Epithelial cell of prostate (primary cell): ENCODE results near the gene FOXC1.

Source experiments
- DNase-seq: peaks from one replicate; pipeline ENCODE4 v3.0.0-alpha.2; 2011; ENCODE audit warnings: low read depth, low spot score
- H3K27ac ChIP-seq: fragments of 450-650 bp; 2 replicates; pipeline ENCODE4 v1.5.1; 2017; ENCODE audit warnings: mild to moderate bottlenecking

Gene FOXC1

GRCh38 chr6:1609648-1610496, at the start of gene FOXC1:
TSS of gene FOXC1 (plus strand) at chr6:1609915. CDS start at chr6:1610446, 531 bp downstream.
- peak within 1 kb of the TSS; percentile 92 for H3K27ac ChIP-seq
- DNase-seq, result peak; percentile 68

DNA sequence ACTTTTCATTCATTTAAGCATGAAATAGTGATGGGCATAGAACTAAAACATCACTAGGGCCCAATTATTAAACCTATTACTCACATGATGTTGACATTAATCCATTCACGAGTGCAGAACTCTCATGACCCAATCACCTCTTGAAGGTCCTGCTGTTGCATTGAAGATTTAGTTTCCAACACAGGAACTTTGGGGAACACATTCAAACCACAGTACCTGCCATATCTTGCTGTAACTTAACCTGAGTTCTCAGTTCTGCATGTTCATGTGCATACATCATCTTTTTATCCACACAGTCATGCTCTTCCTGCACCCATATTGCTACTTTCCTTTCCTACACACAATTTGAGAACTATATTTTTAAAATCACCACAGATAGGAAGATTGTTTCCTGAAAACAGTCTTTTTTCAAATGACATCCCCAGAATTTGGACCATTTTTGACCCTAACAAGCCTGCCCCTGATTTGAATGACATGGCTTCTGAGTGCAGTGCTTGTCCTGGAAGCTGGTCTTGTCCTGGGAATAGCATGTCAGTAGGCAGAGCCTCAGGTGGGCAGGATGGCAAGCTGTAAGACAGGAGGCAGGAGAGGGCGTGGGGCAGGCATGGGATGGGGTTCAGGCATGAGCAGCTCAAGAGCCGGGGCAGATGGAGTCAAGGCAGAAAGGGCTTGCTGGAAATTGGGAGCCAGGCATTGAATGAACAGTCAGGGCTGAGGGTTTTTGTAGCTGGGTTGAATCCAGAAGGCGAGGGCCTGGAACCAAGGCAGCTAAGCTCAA, 49.2 kb upstream of the FOXC1 start:
- H3K27ac ChIP-seq, result no peak overlapping the region
- DNase-seq, result peak; percentile 8

- DNase-seq, result no peak
- no peak overlapping the region for H3K27ac ChIP-seq
Observed at GRCh38 chr6:1561355-1561754, 48.4 kb upstream of the FOXC1 start.

DNA sequence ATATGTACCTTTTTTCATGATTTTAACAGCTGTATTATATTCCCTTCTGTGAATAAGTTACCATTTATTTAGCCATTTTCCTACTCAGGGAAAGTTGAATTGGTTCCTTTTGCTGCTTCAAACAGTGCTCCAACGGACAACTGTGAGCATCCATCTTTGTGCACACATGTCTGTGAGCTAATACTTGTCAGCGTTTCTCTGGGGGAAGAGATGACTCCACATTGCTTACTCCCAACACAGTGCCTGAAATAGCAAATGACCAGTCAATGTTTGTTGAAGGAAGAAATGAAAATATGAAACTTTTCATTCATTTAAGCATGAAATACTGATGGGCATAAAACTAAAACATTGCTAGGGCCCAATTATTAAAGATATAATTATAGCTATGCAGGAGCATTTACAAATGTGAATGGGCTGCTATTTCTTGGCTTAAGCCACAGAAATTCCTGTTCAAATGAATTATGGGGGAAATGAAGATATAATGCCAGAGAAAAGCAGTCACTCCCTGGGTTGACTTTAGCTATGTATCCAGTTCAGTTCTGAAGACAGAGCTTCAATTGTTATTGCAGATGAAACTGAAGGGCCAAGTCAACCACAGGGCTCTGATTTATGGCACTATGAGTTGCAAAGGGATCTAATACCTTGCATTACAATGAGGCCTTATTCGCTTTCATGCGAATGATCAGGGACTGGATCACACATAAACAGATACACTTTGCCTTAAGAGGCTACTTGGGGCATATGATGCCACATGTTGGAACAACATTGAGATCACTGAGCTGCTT, 47.4 kb upstream of the FOXC1 start:
- H3K27ac ChIP-seq, result no peak overlapping the region
- DNase-seq, result peak; percentile 18

- H3K27ac ChIP-seq, result no peak overlapping the region
- no peak for DNase-seq
Observed at GRCh38 chr6:1569377-1569776, 40.3 kb upstream of the FOXC1 start.

- no peak for DNase-seq
- no peak overlapping the region for H3K27ac ChIP-seq
Observed at GRCh38 chr6:1570848-1571247, 38.9 kb upstream of the FOXC1 start.

GRCh38 chr6:1572892-1573291, 36.8 kb upstream of the FOXC1 start:
- no peak for DNase-seq
- no peak overlapping the region for H3K27ac ChIP-seq

DNA sequence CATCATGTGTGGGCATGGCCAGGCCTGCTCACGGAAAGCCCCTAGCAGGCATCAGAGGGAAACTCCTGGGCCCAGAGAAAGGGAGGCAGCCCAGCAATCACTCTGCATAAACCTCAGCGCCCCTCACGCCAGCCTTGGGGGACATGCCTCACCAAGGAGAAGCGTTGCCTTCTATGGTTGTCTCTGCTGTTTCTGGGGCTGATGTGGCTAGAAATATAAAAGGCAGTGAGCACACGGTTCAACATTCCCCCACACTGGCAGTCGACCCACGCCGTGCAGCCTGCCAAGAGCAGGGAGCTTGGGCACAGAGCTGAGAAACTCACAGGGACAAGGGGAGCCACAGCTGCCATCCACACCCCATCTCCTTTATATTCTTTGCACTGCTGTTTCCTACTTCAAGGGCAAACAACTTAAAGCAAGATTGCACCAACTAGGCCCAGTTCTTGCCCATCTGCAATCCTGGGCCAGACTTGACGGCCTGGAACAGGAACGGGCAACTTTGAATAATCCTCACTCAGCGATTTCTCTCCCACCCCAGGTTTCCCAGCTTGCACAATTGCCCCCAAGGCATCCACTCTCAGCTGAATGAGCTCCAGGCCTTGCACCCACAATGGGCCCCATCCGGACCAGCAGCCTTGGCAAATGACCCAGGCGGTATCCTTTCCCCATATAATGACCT, 35.5 kb upstream of the FOXC1 start:
- H3K27ac ChIP-seq, result no peak overlapping the region
- no peak for DNase-seq

DNA sequence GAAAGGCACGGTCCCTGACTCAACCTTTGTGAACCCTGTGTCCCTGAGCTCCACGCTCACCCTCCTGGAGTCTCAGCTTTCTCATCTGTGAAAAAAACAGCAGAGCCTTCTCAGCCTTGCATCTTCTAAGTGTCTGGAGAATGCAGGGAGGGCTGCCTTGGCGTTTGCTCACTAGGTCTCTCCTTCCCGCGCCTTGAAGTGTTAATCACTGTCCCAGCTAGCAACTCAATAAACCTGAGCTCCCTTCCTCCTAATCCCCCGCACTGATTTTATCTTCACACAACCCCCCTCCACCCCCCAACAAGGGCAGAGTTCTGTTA, 34.9 kb upstream of the FOXC1 start:
- DNase-seq, result no peak
- no peak overlapping the region for H3K27ac ChIP-seq

DNA sequence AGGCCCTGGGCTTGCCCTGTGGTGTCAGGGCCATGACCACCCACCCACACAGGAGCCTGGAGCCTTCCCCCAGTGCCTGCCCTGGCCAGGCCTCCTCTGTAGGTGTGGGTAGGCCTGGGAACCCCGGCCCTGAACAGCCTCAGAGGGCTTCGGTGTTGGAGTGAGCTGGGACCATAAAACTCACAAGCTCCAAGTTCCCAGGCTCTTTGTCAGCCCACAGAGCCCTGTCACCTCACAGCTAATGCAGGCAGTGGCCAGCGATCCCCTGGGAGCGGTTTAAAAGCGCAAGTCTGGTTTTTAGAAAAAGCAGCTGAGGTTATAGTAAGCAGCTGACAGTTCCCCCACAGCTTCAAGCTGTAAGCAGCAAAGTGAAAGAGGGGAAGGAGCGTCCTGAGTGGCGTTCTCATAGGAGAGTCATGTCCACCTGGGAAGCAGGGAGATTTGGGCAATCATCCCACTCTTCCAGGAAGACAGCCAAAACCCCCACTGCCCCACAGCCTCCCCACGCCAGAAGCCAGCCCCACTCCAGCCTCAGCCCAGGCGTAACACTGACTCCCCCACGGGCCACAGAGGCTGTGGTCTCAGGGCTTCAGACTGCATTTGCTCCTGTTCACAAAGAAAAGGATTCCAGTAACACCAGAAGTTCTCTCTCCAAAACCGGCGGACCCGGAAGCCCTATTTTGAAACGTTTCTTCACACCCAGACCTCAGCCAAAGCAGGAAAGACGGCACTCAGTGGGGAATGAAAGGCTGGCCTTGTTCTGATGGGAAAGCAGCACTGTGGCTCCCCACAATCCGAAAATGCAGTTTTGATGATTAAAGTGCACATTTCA, 34.3 kb upstream of the FOXC1 start:
- H3K27ac ChIP-seq, result no peak overlapping the region
- DNase-seq, result no peak

GRCh38 chr6:1576166-1576565, 33.5 kb upstream of the FOXC1 start:
- no peak overlapping the region for H3K27ac ChIP-seq
- DNase-seq, result no peak

DNA sequence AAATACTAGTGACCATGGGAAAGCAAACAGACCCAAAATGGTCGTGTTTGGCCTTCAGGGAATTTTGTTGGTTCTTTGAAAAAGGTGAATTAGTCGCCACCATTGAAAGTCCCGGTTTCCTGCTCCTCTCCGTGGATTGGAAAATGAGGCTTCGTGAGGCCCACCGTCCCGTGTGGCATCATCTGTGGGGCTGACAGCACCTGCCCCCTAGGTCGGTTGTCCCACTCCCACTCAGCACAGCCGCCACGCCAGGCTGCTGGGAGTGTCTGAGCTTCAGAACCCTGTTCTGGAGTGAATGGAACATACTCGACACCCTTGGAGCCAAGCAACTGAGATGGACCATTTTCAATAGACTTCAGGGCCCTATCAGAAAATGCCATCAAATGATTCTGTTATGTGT, 33.0 kb upstream of the FOXC1 start:
- no peak for DNase-seq
- no peak overlapping the region for H3K27ac ChIP-seq

DNA sequence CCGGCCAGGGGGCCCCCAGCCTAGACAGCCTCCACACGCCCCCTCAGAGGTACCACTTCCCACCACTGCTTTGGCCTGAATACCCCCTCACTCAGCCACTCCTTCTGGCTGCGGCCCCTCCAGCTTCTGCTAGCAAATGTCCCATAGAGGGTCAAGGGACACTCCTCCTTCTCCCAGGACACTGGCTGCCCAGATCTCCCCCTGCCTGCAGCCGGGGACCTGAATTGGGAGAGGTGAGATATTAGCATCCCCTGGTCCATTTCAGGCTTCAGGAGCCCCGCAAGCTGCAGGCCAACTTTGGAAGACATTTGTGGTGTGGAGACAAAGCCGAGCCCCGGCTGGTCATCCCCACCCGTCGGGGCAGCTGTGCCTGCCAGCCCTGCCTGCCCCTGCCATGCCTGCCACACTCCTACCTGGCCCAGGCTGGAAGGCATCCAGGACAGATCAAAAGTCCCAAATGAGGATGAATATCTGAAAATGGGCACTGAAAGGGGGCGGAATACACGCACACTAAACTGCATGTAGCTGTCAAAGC, 32.5 kb upstream of the FOXC1 start:
- no peak overlapping the region for H3K27ac ChIP-seq
- DNase-seq, result no peak

GRCh38 chr6:1577896-1578745, 31.6 kb upstream of the FOXC1 start:
- DNase-seq, result no peak
- no peak overlapping the region for H3K27ac ChIP-seq

- no peak for DNase-seq
- H3K27ac ChIP-seq, result no peak overlapping the region
Observed at GRCh38 chr6:1579096-1579495, 30.6 kb upstream of the FOXC1 start.

GRCh38 chr6:1580109-1580508, 29.6 kb upstream of the FOXC1 start:
- no peak for DNase-seq
- H3K27ac ChIP-seq, result no peak overlapping the region

DNA sequence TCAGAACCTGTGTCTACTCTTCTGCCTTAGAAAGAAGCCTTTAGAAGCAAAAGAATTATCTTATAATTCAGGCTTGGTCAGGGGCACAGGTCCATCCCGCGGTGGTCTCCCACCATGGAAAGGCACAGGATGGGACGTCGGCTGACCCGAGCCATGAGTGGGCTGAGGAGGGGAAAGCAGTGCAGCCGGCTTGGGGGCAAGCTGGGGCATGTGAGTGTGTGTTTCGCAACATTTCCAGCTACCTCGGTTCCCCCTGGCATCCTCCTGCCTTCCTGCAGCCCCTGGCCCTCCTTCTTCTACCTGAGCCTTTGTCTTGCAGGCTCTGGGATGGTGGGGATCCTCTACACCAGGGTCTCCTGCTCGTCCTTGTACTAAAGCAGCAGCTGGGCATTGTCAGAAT, 29.1 kb upstream of the FOXC1 start:
- no peak for DNase-seq
- no peak overlapping the region for H3K27ac ChIP-seq
